ENCODE results near the gene TMOD1. TPM values are rescaled to one million over a fixed set of nuclear protein-coding genes. Genes with fewer than 3 reads are reported as not detected.

Gene TMOD1
- total RNA-seq, 1 donor from 2014 or later = 186 TPM

GRCh38 chr9:97515662-97516061, 14.2 kb downstream of the TMOD1 start:
- TF ChIP-seq CTCF (IDR thresholded peaks at IDR 0.05; ENCODE audit: borderline replicate concordance) = no peak
- no peak for DNase-seq
- H3K27me3 ChIP-seq (ENCODE audit: low read depth) = no peaks in the 10 kb centered on the region
- peak overlapping the region; percentile 68 for H3K27ac ChIP-seq (replicated peaks)
- H3K4me1 ChIP-seq = peaks cover 92% of the 10 kb centered on the region
- peaks cover 7% of the 10 kb centered on the region for H3K36me3 ChIP-seq
- H3K4me3 ChIP-seq = no peak overlapping the region
- H3K9me3 ChIP-seq (replicated peaks) = no peaks in the 10 kb centered on the region
- intact Hi-C loops (cut with micrococcal nuclease) = no loop called here

- DNase-seq = no peak
- Histone ChIP-seq H3K4me3 (no peak overlapping the region), H3K27me3 (ENCODE audit: low read depth) (no peaks in the 10 kb centered on the region), H3K27ac (replicated peaks) (peak overlapping the region; percentile 68), H3K4me1 (peaks cover 92% of the 10 kb centered on the region), H3K36me3 (peaks cover 7% of the 10 kb centered on the region), H3K9me3 (replicated peaks) (no peaks in the 10 kb centered on the region)
- intact Hi-C loops (cut with micrococcal nuclease) = no loop called here
- TF ChIP-seq CTCF (IDR thresholded peaks at IDR 0.05; ENCODE audit: borderline replicate concordance) = no peak
Observed at GRCh38 chr9:97516111-97516510, 14.6 kb downstream of the TMOD1 start.

- Histone ChIP-seq H3K4me1 (peaks cover 97% of the 10 kb centered on the region), H3K9me3 (replicated peaks) (no peaks in the 10 kb centered on the region), H3K27ac (replicated peaks) (peak overlapping the region; percentile 68), H3K4me3 (no peak overlapping the region), H3K27me3 (ENCODE audit: low read depth) (no peaks in the 10 kb centered on the region), H3K36me3 (no peaks in the 10 kb centered on the region)
- intact Hi-C loops (cut with micrococcal nuclease) = no loop called here
- DNase-seq = no peak
- TF ChIP-seq CTCF (IDR thresholded peaks at IDR 0.05; ENCODE audit: borderline replicate concordance) = no peak
Observed at GRCh38 chr9:97517331-97518089, 16.0 kb downstream of the TMOD1 start.

- no peaks in the 10 kb centered on the region for H3K36me3 ChIP-seq
- intact Hi-C loops (cut with micrococcal nuclease) = no loop called here
- no peaks in the 10 kb centered on the region for H3K27me3 ChIP-seq (ENCODE audit: low read depth)
- no peak overlapping the region for H3K4me3 ChIP-seq
- DNase-seq = no peak
- H3K27ac ChIP-seq (replicated peaks) = peak overlapping the region; percentile 68
- H3K4me1 ChIP-seq = peaks cover 98% of the 10 kb centered on the region
- no peaks in the 10 kb centered on the region for H3K9me3 ChIP-seq (replicated peaks)
- TF ChIP-seq CTCF (IDR thresholded peaks at IDR 0.05; ENCODE audit: borderline replicate concordance) = no peak
Observed at GRCh38 chr9:97518166-97518908, 16.9 kb downstream of the TMOD1 start.

GRCh38 chr9:97518909-97519307, 17.4 kb downstream of the TMOD1 start:
- H3K4me1 ChIP-seq = peaks cover 98% of the 10 kb centered on the region
- H3K4me3 ChIP-seq = no peak overlapping the region
- no peaks in the 10 kb centered on the region for H3K27me3 ChIP-seq (ENCODE audit: low read depth)
- H3K36me3 ChIP-seq = no peaks in the 10 kb centered on the region
- intact Hi-C loops (cut with micrococcal nuclease) = no loop called here
- H3K9me3 ChIP-seq (replicated peaks) = no peaks in the 10 kb centered on the region
- H3K27ac ChIP-seq (replicated peaks) = peak overlapping the region; percentile 68
- TF ChIP-seq CTCF (IDR thresholded peaks at IDR 0.05; ENCODE audit: borderline replicate concordance) = no peak
- DNase-seq = no peak
